CD4-positive, alpha-beta T cell treated with Interleukin-4 for 4 hours (primary cell): ENCODE measurements around the gene ZMYM3.

ENCODE experiments used
- DNase-seq: peaks from one replicate; pipeline ENCODE4 v3.0.0-alpha.2; 2020

The ZMYM3 gene

DNA sequence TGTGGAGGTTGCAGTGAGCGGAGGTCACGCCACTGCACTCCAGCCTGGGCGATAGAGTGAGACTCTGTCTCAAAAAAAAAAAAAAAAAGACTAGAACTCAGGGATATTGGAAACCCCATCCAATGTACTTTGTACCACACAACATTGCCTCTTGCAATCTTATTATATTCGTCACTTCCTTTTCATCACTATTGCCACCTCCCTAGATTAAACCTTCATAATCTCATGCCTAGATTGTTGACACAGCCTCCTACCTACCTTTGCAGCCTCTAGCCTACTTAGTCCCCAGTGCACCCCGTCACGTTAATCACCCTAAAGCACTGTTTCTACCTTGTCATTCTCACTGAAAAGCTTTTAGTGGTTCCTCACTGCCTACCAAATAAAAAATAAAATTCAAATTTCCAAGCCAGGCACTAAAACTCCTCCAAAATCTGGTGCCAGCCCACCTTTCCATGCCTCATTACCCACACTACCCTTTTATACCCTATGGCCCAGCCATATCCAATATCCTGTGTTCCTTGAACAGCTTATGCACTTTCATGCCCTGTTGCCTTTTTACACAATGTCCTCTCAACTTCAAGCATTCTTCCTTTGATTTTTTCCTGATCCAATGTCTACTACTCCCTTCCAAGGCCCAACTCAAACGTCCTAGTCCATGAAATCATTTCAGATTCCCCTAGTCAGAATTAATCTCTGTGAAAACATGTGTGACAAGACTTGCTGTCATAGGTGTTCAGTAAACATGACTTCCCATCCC is 54.5 kb downstream of the ZMYM3 start:
- DNase-seq = no peak

DNA sequence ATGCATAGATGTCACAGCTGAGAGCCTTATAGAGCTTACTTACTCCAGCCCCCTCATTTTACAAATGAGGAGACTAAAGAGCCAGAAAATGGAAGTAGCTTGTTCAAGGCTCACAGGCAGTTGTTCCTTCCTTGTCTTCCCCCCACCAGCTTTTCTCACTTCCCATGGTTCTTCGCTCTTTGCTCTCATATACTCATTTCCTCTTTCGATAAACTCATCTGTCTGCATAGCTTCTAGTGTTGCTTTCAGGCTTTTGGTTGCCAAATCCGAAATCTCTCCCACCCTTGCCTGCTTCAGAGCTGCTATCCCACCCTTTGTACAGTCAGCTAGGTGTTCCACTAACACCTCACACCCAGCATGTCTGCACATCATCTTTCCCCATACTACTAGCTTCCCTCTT is 55.9 kb downstream of the ZMYM3 start:
- DNase-seq = peak; percentile 30

DNA sequence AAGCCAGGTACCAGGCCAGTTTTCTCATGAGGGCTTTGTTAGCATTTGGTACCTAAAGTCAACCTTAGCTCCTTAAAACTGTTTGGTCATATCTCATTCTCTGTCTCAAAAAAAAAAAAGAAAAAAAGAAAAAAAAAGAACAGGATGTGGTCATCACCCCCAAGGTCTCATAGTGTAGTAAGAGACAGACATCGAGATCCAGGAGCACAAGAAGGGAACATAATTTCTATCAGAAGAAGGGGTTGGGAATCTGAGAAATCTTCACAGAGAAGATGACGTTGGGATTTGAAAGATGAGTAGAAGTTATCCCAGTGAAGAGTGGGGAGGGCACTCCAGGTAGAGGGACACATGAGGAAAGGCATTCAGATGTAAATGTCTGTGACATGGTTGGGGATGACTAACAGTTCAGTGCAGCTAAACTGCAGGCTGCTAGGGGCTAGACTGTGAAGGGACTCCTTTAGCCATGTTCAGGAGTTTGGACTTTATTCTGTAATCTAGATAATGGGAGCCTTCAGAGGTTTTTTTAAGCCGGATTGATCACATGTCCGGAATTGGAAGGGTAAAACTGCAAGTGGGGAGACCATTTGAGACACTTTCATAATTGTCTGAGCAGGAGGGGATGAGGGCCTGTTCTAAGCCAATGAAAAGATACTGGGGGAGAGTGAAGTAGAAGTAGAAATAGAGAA is 57.8 kb downstream of the ZMYM3 start:
- DNase-seq = peak; percentile 24

DNA sequence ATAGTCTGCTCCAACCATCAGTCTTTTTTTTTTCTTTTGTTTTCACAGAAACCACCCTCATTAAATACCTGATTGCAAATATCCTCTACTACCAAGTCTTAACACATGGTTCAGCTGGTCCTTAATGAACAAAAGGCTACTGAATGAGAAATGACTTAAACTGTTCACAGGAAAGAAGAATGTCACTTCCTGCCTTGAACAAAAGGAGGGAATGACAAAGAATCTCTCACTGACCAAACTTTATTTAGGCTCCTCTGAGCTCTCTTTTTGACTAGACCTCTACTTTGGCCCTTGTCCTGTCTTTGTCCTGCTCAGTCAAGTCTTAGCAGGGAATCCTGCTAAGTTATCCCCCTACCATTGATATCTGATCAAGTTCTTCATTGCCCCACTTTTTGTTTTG is 62.7 kb downstream of the ZMYM3 start:
- DNase-seq = no peak
